HepG2 (cell line): Measurements from ENCODE around the gene KRT79. TPM values are rescaled to one million over a fixed set of nuclear protein-coding genes. Genes with fewer than 3 reads are reported as not detected.

Experiments
- AGO2 ChIP-seq: fragments of 200-400 bp; formaldehyde crosslinking; optimal IDR thresholded peaks from 2 replicates; pipeline ENCODE3; 2017; ENCODE audit warnings: mild to moderate bottlenecking, low read depth, low read length, moderate library complexity
- DR1 ChIP-seq: sonication (generic); formaldehyde crosslinking; IDR thresholded peaks from 2 replicates; pipeline ENCODE4 v1.8.0; 2021; ENCODE audit warnings: mild to moderate bottlenecking, missing genetic modification reagents, inconsistent platforms
- FOXP1 ChIP-seq, 2 experiments: fragments of 450-650 bp in 1 of 2; IDR thresholded peaks; 2 replicates each; pipeline ENCODE4 v1.6.1; 2017 to 2018; ENCODE audit warnings: antibody characterized with exemption in 1 of 2
- HDAC2 ChIP-seq: sonication (generic); formaldehyde crosslinking; IDR thresholded peaks from 2 replicates; pipeline ENCODE4 v1.4.0; 2020; ENCODE audit warnings: missing genetic modification reagents
- HOMEZ ChIP-seq: IDR thresholded peaks from 2 replicates; pipeline ENCODE4 v1.6.1; 2016; ENCODE audit warnings: low read depth
- KLF12 ChIP-seq: sonication (generic); formaldehyde crosslinking; IDR thresholded peaks from 2 replicates; pipeline ENCODE4 v1.4.0; 2020; ENCODE audit warnings: missing genetic modification reagents, borderline replicate concordance
- MTA1 ChIP-seq: sonication (generic); formaldehyde crosslinking; IDR thresholded peaks from 2 replicates; pipeline ENCODE4 v1.4.0; 2020; ENCODE audit warnings: missing genetic modification reagents, mild to moderate bottlenecking, borderline replicate concordance
- NPAS2 ChIP-seq: sonication (generic); formaldehyde crosslinking; IDR thresholded peaks from 2 replicates; pipeline ENCODE4 v1.8.0; 2022; ENCODE audit warnings: mild to moderate bottlenecking, missing genetic modification reagents, borderline replicate concordance
- PCBP2 ChIP-seq: fragments of 200-400 bp; formaldehyde crosslinking; optimal IDR thresholded peaks from 2 replicates; pipeline ENCODE3; 2018; ENCODE audit warnings: low read length, low read depth; ENCODE audit not compliant: poor library complexity, severe bottlenecking
- REPIN1 ChIP-seq: sonication (generic); formaldehyde crosslinking; IDR thresholded peaks from 2 replicates; pipeline ENCODE4 v1.8.0; 2022; ENCODE audit warnings: missing genetic modification reagents, low read depth, mild to moderate bottlenecking, borderline replicate concordance
- SRSF1 ChIP-seq: fragments of 200-400 bp; formaldehyde crosslinking; optimal IDR thresholded peaks from 2 replicates; pipeline ENCODE3; 2017; ENCODE audit warnings: mild to moderate bottlenecking, low read depth, low read length, moderate library complexity
- SUZ12 ChIP-seq: fragments of 150-350 bp; IDR thresholded peaks from 2 replicates; pipeline ENCODE4 v1.6.1; 2014; ENCODE audit warnings: low read depth, low read length
- TBX3 ChIP-seq: fragments of 450-650 bp; IDR thresholded peaks from 2 replicates; pipeline ENCODE4 v1.6.1; 2017; ENCODE audit warnings: antibody characterized with exemption, mild to moderate bottlenecking, inconsistent platforms, borderline replicate concordance
- THYN1 ChIP-seq: sonication (generic); formaldehyde crosslinking; IDR thresholded peaks from 2 replicates; pipeline ENCODE4 v1.8.1; 2023; ENCODE audit warnings: low read depth, mild to moderate bottlenecking, moderate library complexity, missing genetic modification reagents, borderline replicate concordance
- TP53 ChIP-seq: sonication (generic); formaldehyde crosslinking; conservative IDR thresholded peaks from 2 replicates; pipeline ENCODE4 v1.4.0; 2020; ENCODE audit warnings: missing genetic modification reagents
- ZNF577 ChIP-seq: sonication (generic); formaldehyde crosslinking; IDR thresholded peaks from 2 replicates; pipeline ENCODE4 v1.4.0; 2020; ENCODE audit warnings: mild to moderate bottlenecking, low read depth, missing genetic modification reagents, borderline replicate concordance
- ZNF790 ChIP-seq: sonication (generic); formaldehyde crosslinking; IDR thresholded peaks from 2 replicates; pipeline ENCODE4 v1.8.0; 2022; ENCODE audit warnings: missing genetic modification reagents, mild to moderate bottlenecking, borderline replicate concordance
- ZNF891 ChIP-seq: sonication (generic); formaldehyde crosslinking; IDR thresholded peaks from 2 replicates; pipeline ENCODE4 v1.5.0; 2020; ENCODE audit warnings: mild to moderate bottlenecking, missing genetic modification reagents
- ZSCAN30 ChIP-seq: sonication (generic); formaldehyde crosslinking; IDR thresholded peaks from 2 replicates; pipeline ENCODE4 v1.5.0; 2020; ENCODE audit warnings: mild to moderate bottlenecking, missing genetic modification reagents
- polyA plus RNA-seq, 8 experiments: library from polyadenylated mRNA; depleted of rRNA in 3 of 8; stranded (reverse) in 7 of 8; unstranded in 1 of 8; fragments of >200 nt; fragmentation: Illumina TruSeq in 4 of 8; extraction: Trizol in 4 of 8; gene quantifications; 2 replicates each; pipeline versions ENCODE4 v1.2.1 to v1.2.3, GENCODE V29; 2011 to 2016; ENCODE audit warnings: low read depth in 4 of 8, missing spikeins in 1 of 8, mixed read lengths in 1 of 8; ENCODE audit not compliant: insufficient read depth in 1 of 8
- total RNA-seq, 5 experiments: library from RNA; depleted of rRNA; stranded (reverse); fragments of >200 nt; fragmentation: Illumina TruSeq; extraction: Trizol; gene quantifications; 2 replicates each; pipeline ENCODE4 v1.2.3, GENCODE V29; 2016; ENCODE audit warnings: low read depth in 1 of 5
- TF ChIP-seq, protein P1 (sequence below): sonication (generic); formaldehyde crosslinking; IDR thresholded peaks from 2 replicates; pipeline ENCODE4 v1.5.0; 2020; ENCODE audit warnings: missing genetic modification reagents
- TF ChIP-seq, protein P2 (sequence below): sonication (generic); formaldehyde crosslinking; IDR thresholded peaks from 2 replicates; pipeline ENCODE4 v1.9.0; 2021; ENCODE audit warnings: missing genetic modification reagents, borderline replicate concordance

KRT79 gene
- total and polyA plus RNA-seq, 2 of the 13 experiments (the other 11 are each of a cell fraction or from before 2014, with no cell fraction given): 0.09 TPM; not detected in 1

GRCh38 chr12:52879394-52880351, 45.6 kb upstream of the KRT79 start (continued):
- TF ChIP-seq REPIN1 (CRISPR knock-in tag) (peak; percentile 55; the same call in 1 of the 2 replicates), HOMEZ (CRISPR knock-in tag) (no peak), PCBP2 (no peak), THYN1 (no peak), HDAC2 (CRISPR knock-in tag) (no peak), TP53 (no peak), ZNF577 (CRISPR knock-in tag) (no peak), ZNF891 (CRISPR knock-in tag) (peak; percentile 55; the same call in 1 of the 2 replicates), ZSCAN30 (CRISPR knock-in tag) (no peak), MTA1 (CRISPR knock-in tag) (0 out of 2 replicates have a peak, but pooled peaks have one; percentile 31), DR1 (CRISPR knock-in tag) (no peak; the same call in 1 of the 2 replicates), TBX3 (no peak), AGO2 (no peak), FOXP1 (IDR thresholded peaks at IDR 0.05) (no peak), FOXP1 (CRISPR knock-in tag; IDR thresholded peaks at IDR 0.05) (no peak), SRSF1 (no peak), ZNF790 (no peak), NPAS2 (CRISPR knock-in tag) (no peak), KLF12 (CRISPR knock-in tag) (no peak), SUZ12 (no peak)
- TF ChIP-seq, protein P1, sequence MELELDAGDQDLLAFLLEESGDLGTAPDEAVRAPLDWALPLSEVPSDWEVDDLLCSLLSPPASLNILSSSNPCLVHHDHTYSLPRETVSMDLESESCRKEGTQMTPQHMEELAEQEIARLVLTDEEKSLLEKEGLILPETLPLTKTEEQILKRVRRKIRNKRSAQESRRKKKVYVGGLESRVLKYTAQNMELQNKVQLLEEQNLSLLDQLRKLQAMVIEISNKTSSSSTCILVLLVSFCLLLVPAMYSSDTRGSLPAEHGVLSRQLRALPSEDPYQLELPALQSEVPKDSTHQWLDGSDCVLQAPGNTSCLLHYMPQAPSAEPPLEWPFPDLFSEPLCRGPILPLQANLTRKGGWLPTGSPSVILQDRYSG (CRISPR knock-in tag): no peak
- TF ChIP-seq, protein P2, sequence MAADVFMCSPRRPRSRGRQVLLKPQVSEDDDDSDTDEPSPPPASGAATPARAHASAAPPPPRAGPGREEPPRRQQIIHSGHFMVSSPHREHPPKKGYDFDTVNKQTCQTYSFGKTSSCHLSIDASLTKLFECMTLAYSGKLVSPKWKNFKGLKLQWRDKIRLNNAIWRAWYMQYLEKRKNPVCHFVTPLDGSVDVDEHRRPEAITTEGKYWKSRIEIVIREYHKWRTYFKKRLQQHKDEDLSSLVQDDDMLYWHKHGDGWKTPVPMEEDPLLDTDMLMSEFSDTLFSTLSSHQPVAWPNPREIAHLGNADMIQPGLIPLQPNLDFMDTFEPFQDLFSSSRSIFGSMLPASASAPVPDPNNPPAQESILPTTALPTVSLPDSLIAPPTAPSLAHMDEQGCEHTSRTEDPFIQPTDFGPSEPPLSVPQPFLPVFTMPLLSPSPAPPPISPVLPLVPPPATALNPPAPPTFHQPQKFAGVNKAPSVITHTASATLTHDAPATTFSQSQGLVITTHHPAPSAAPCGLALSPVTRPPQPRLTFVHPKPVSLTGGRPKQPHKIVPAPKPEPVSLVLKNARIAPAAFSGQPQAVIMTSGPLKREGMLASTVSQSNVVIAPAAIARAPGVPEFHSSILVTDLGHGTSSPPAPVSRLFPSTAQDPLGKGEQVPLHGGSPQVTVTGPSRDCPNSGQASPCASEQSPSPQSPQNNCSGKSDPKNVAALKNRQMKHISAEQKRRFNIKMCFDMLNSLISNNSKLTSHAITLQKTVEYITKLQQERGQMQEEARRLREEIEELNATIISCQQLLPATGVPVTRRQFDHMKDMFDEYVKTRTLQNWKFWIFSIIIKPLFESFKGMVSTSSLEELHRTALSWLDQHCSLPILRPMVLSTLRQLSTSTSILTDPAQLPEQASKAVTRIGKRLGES: no peak
